ENCODE data around the gene TSPAN5.

The TSPAN5 gene

DNA sequence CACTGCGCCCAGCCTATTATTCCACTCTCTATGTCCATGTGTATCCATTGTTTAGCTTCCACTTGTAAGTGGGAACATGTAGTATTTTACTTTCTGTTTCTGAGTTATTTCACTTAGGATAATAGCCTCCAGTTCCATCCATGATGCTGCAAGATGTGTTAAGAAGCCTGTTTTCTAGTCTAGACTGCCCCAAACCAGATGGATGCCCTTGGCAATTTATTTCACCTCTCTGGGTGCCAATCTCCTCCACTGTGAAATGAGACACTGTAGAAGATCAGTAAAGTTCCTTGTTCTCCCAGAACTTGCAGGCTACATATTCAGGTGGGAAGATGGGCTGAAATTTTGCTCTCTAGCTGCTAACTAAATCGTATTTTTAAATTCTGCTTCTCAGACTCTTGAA lies 72.8 kb downstream of the TSPAN5 start:
- no peak for DNase-seq (ENCODE audit: low read depth)

DNA sequence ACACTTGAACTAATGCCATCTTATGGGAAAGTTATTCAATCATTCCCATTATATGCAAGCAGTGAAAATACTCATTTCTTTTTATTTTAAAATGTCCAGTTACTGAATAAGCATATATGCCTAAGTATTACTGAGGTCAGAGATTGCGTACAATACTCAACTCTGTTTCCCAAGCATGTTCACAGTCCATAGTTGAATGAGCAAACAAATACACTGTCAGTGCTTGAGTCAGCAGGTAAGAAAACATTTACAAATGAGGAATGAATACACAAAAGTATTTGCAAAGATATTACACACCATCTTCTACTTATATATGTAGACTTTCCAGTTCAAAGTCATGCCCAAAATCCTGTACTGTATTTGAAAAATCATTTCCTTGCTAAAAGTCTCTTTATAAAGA lies 74.1 kb downstream of the TSPAN5 start:
- no peak for DNase-seq (ENCODE audit: low read depth)

- no peak for DNase-seq (ENCODE audit: low read depth)
Observed at GRCh38 chr4:98583265-98583664, 75.1 kb downstream of the TSPAN5 start.

- no peak for DNase-seq (ENCODE audit: low read depth)
Observed at GRCh38 chr4:98581126-98581525, 77.3 kb downstream of the TSPAN5 start.

DNA sequence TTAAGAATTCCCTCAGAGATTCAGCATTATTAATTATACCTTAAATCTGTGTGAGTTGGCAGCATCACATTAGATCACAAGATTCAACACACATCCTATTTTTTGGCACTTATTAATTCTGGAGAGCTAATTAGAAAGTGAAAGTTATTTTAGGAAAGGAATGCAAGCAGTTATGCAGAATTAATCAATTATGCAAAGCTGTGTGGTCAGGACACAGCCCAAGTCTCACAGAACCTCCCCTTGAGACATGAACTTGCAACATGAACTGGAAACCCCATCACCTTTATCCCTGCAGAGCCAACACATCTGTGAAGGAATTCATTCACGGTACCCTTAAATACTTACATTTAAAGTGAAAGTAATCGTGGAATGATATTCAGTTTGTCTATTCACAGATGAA lies 80.5 kb downstream of the TSPAN5 start:
- no peak for DNase-seq (ENCODE audit: low read depth)

DNA sequence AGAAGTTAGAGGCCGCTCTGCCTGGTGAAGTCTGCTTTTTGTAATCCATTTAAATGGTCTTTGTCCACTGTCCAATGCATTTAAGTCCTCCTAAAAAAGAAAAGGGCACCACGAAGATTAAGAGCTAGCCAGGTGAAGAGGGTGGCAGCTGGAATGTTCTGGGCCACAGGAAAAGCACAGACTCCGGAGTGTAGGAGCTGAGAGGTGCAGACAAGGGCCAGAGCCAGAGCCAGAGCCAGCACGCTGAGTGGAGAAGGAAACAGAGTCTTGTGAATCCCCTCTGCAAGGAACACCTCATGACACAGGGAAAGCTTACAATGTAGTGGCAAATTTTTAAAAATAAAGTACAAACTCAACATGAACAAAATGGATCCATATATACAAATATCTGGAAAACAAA lies 83.6 kb downstream of the TSPAN5 start:
- no peak for DNase-seq (ENCODE audit: low read depth)

GRCh38 chr4:98573791-98574190 lies 84.6 kb downstream of the TSPAN5 start:
- no peak for DNase-seq (ENCODE audit: low read depth)

- no peak for DNase-seq (ENCODE audit: low read depth)
Observed at GRCh38 chr4:98572697-98573096, 85.7 kb downstream of the TSPAN5 start.

GRCh38 chr4:98571161-98571786 lies 87.1 kb downstream of the TSPAN5 start:
- DNase-seq (ENCODE audit: low read depth) = no peak

GRCh38 chr4:98570151-98570797 lies 88.1 kb downstream of the TSPAN5 start:
- DNase-seq (ENCODE audit: low read depth) = no peak

GRCh38 chr4:98568941-98569663 lies 89.3 kb downstream of the TSPAN5 start:
- DNase-seq (ENCODE audit: low read depth) = no peak

DNA sequence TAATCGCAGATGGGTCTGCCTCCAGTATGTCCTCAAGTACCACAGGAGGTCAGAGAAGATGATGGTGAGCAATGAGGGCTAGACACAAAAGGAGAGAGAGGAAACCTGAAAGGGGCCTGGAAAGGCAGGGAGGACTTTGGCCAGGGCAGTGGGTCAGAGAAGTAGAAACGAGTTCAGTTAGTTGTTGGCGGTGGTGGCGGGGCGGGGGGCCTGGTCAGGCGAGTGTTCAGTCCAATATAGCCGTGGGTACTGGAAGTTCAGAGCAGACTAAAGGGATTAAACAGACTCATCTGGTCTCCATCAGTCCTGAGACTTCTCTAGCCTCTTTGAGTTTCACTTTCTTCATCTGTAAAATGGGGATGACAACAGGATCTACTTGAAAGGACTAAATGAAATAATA lies 90.8 kb downstream of the TSPAN5 start:
- no peak for DNase-seq (ENCODE audit: low read depth)

GRCh38 chr4:98566361-98567008 lies 91.9 kb downstream of the TSPAN5 start:
- DNase-seq (ENCODE audit: low read depth) = no peak

DNA sequence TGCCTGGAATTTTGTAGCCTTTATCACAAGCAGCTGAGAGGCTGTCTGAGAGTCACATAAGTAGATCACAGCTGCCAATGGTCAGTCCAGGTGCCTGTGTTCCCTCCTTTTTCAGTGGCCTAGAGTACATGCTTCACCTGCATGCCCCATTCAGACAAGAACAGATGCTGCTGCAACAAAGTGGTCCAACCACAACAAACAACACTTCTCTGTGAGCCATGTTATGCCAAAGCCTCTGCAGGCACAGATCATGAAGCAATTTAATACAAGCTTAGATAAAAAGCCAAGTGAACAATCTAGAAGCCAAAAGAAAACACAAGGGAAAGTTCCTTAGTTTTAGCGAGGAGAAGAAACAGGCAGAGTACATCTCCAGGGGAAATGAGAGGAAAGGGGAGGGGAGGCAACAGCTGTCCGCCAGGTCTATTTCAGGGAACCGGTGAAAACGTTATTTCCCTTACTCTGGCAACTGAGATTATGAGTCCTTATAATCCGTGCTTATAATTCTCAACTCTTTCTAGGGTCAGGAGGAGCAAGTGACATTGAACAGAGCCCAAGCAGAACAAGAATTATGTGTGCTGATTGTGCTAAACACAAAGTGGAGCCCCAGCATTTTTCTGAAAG lies 92.6 kb downstream of the TSPAN5 start:
- no peak for DNase-seq (ENCODE audit: low read depth)

- no peak for DNase-seq (ENCODE audit: low read depth)
Observed at GRCh38 chr4:98564852-98565251, 93.6 kb downstream of the TSPAN5 start.

DNA sequence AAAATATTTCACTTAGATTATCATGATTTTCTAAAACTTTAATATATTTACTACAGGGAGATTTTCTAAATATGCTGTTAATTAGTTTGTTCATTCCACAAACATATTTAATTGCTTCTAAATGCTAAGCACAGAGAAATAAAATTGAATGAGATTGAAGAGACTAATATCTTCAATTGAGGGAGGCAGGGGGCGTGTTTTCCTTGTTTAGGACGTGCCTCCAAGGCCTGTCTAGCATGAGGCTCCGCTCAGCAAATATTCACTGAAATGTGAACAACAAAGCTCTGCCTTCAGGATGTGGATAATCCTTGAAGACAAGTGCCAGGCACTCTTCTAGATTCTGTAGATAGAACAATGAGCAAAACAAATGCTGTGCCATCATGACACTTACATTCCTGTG lies 98.1 kb downstream of the TSPAN5 start:
- DNase-seq (ENCODE audit: low read depth) = no peak

DNA sequence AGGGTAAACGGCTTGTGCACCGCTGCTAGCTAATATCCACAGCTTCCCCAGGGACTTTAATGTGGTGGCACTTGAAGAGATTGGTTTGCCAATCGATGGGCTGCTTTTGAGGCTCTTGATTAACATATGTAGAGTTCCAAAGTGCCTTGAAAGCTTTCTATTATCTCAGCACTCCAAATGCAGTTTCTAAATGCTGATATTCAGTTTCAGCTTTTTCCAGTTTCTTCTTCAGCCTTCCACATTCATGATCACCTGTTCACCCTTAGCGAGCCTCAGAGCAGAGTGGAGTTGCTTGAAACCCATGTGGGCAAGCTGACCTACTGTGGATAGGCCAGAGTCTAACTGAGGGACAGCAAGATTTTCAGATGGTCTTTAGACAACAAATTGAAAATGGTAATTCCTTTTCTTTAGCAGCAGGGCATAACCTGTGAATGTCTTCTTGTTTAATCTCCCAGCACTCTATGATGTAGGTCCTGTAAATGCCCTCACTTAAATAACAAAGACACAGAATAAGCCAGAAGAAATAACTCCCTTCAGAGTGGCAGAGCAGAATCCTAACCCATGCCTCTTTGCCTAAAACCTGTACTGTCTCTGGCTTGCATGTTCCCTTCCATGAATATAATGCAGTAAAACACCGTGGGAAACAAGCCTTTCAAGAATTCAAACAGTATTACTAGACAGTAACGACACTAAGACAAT lies 99.8 kb downstream of the TSPAN5 start:
- no peak for DNase-seq (ENCODE audit: low read depth)

GRCh38 chr4:98557194-98557892 lies 101.1 kb downstream of the TSPAN5 start:
- no peak for DNase-seq (ENCODE audit: low read depth)

GRCh38 chr4:98556451-98556850 lies 102.0 kb downstream of the TSPAN5 start:
- no peak for DNase-seq (ENCODE audit: low read depth)

DNA sequence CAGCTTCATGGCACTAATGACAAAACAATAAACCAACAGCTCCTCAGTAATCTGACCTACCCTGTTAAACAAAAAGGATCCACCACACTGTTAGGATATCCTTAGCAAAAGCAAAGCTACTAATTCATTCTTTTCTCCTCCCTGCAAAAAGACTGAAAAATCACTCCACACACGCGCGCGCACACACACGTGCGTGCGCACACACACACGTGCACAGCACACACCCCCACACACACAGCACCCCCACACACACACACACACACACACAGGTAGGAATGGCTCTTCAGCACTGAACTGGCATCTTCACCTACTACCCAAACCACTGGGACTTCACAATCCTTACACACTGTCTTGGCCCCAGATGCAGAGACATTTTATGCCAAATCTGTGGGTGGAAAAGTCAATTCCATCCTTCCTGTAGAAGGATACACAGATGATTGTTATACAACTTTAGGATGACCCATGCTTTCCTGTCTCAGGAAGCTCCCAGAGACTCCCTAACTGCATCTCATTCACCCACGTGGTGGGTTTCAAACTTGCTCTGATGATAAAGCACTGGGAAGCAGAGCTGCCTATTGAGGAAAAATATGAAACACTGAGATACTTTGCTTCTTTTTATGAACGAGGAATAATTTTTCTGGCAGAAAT lies 102.5 kb downstream of the TSPAN5 start:
- no peak for DNase-seq (ENCODE audit: low read depth)

Data from T follicular helper cell (primary cell).